Right lung (tissue), 5 donors: Measurements from ENCODE around the gene S100A5. TPM values are rescaled to one million over a fixed set of nuclear protein-coding genes. Genes with fewer than 3 reads are reported as not detected.

Experiments used
- DNase-seq, 2 donors: peaks; one replicate each; pipeline ENCODE4 v3.0.0-alpha.2; 2013
- polyA plus RNA-seq, 5 donors: library from polyadenylated mRNA; unstranded; fragments of 120-200 nt; gene quantifications; one replicate each; pipeline versions ENCODE4 v1.2.1 to v1.2.3, GENCODE V29; 2013; ENCODE audit warnings: inconsistent platforms in 1 of 5, low replicate concordance in 1 of 5; ENCODE audit not compliant: insufficient read length in 5 of 5, insufficient read depth in 1 of 5

Gene S100A5
- polyA plus RNA-seq, 5 donors: 0.23 TPM; not detected in 4

DNA sequence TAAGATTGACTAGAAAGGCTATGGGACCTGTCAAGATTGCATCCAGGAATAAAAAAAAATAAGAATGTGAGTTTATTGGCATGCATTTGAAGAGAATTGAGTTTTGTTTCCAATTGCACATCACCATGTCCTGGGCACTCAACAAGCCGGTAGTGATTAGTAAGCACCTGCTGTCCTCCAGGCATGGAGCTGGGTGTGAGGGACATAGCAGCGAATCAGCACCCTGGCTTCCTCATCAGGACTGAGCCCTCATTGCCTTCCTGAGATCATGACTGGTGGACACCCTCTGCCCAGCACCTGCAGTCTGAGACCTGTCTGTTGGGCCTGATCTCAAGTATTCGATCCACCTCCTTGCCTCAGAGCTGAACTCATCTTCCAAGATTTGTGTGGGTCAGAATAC is 31.7 kb downstream of the S100A5 start:
- no peak for DNase-seq

DNA sequence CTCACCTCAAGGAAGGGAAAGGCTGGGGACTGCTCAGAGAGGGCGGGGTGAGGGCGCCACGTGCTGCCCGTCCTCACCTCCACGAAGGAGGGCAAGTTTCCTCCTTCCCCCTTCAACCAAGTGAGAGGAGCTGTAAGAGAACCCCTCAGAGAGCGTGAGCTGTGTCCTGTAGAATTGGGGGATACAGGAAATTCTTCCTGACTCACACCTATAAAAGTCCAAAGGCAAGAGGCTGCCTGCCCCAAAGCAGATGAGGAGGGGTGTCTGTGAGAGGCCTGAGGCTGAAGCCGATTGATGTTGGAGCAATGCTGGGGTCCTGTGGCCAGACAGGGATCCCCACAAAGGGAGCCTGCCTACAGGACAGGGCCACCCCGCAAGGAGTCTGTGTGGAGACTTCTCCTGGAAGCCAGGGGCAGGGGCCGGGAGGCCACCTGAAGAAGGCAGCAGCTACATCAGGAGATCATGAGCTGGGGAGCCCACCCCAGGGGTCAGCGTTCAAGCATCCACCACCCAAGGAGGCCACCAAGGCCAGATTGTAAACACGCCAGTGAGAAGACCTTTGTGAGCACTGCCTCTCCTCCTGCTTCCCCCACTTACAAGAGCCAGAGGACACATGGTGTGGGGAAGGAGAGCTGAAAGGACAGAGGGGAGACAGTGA is 32.7 kb downstream of the S100A5 start:
- DNase-seq: no peak

DNA sequence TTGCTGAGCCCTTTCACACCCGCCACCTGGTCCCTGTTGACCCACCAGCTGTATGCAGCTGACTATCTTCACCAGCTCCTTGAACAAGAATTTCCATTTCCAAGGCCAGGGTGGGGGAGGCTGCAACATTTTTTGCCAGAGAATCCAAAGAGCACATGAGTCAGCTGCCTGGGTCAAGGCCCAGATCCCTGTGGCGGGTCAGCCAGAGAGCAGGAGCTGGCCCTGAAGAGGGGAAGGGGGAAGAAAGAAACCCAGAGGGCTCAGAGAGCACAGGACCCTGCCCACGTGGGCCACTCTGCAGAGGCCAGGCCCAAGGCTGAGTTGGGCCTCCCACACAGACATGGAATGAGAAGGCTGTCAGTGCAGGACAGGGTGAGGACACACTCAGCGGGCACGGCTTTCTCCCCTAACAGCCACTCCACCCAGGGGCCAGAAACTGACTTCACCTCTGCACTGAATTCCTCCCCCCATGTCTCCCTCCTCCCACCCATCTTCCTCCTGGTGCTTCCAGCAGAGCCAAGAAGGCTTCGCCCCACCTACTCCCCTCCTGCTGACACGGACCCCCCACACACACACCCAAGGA is 33.8 kb downstream of the S100A5 start:
- peak; percentile 88 to 89 for DNase-seq

DNA sequence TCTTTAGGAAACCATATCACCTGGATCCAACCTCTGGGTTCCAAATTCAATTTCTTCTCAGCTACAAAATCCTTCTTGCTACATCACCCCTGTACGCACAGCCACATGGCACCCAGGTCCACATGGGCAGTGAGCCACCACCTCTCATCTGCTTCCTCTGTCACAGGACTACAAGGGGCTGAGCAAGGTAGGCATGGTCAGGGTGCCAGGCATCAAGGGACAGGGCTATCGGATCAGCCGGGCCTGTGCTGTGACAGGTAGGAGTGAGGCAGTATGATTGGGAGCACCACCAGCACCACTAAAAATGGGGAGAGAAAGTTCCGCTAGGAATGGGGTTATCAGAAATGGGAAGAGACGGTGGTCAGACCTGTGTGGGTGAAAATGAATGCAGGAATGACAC is 34.3 kb downstream of the S100A5 start:
- no peak for DNase-seq

DNA sequence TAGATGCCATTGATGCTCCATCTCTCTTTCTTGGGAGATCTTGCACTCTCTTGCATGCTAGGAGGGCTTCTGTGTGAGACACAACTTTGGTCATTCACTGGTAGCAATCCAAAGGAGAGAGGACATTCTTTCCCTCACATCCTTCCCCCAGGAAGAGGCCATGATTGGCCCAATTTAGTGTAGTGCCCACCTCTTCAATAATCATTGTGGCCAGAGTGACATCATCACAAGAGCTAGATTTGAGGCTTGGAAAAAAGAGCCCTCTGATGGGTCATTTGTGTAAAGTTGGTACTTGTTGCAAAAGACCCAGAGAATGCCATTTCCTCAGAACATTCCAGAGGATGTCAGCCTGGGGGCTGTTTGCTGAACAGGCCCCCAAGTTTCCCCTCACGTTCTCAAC is 35.2 kb downstream of the S100A5 start:
- DNase-seq: no peak

DNA sequence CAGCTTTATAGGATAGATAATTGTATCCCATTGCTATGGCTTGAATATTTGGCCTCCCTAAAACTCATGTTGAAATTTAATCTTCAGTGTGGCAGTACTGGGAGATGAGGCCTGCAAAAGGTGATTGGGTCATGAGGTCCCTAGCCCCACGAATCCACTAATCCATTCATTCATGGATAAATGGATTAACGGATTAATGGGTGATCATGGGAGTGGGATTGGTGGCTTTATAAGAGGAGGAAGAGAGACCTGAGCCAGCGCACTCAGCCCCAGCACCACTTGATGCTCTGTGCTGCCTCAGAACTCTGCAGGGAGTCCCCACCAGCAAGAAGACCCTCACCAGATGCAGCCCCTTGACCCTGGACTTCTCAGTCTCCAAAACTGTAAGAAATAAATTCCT is 37.0 kb downstream of the S100A5 start:
- no peak for DNase-seq

DNA sequence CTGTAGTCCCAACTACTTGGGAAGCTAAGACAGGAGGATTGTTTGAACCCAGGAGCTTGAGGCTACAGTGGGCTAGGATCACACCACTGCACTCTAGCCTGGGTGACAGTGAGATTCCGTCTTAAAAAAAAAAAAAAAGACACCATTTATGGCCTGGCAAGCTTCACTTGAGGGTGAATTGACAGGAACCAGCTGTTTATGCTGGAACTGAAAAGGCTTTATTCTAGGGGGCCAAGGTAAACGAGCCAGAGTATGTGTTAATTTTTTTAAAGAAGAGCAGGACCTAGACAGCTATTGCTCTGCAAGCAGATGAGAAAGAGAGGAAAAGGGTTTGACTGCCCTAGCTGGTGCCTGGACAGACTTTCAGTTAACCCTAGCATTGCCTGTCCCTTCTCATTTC is 42.0 kb downstream of the S100A5 start:
- DNase-seq: peak in 1 of 2 donors; percentile 57

DNA sequence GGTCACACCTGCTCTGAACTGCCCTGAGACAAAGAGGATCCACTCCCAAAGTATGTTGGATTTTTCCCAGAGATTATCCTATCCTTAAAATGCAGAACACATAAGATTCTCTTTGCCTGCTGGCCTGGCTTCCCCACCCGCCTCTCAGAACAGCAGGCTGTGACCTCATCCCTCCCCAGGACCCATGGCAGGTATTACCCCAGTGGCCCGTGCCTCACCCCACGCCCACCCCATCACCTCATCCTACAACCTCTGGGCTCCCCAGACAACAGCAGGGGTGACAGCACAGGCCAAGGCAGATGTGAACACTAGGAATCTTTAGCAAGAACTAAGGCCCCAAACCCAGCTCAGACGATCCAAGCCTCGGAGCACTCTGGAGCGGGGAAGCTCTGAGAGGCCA is 45.2 kb downstream of the S100A5 start:
- DNase-seq: no peak

DNA sequence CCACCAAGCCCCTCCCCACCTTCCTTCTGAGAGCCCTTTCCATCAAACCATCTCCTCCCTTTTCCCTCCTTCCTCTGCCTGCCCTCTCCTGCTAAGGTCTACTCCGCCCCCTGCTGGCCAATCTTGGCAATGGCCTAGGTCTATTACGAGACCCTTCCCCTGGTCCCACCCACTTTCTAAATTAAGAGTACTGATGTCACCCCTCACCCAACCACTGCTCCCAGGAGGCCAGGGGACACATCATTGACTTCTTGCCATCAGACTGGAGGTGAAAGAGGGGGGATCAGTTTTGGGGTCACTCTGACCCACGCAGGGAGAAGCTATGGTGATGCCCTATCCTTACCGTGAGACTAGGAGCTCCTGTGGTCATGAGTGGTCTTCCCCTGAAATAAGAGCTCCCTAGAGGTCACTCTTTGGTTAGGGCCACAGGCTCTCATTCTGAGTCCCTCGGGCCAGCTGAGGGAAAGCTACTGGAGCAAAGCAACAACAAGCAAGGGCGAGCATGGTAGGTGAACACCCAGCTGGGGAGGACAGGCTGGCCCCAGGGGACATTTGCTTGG is 45.7 kb downstream of the S100A5 start:
- peak; percentile 47 to 58 for DNase-seq

DNA sequence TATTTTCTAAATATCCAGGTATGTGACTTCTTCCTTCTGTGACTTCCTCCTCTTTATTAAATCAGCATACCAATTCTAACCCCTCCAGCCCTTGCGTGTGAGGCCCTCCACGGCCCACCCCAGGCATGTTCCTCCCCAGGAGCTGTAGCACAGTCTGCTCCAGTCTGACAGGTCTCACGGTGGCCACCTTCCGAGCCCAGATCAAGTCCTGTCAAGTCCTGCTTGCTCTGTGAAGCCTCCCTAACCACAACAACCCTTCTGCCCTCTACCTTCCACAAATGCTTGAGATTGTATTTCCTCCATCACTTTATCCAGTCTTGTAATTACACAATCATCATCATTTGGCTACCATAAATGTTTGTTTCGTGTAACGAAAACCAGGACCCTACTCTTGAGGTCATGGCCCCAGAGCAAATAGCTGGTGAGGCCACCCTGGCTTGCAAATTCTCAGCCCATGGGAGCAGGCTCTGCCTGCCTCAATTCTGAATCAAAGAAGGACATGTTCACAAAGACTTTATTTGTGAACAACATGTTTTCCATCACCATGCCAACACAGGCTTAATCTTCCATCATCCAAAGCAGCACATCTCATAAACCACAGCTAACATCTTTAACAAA is 47.3 kb downstream of the S100A5 start:
- no peak for DNase-seq

DNA sequence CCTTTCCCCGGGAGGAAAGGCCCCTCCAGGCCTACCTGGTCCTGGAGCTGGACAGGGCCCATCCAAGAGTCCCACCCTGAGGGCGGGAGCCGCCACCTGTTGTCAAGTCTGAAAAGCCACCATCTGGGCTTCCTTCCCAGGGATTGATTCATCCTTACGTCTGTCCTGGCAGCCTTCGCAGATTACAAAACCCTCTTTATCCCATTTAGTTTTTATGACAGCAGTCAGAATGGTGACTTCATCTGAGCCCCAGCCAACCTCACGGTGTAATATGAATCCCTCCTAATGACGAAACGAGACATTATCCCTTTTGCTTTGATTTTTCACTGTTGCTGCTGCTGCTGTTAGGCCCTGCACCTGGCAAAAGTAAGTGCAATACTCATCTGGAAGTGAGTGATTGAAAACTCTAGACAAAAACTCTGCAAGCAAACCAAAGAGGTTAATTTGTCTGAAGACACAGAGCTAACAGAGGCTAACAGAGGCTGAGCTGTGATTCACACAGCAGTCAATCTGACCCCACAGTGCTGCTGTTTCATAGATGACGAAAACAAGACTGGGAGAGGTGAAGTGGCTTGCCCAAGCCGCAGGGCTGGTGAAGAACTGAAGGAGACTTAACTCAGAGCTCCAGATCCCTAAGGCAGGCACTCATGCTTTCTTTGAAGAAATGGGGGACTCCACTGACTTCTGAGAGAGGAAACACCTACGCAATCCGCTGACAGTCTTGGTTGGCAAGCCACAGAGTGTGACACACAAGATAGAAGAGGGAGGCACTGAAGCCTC is 50.3 kb downstream of the S100A5 start:
- DNase-seq: peak in 1 of 2 donors; percentile 58

DNA sequence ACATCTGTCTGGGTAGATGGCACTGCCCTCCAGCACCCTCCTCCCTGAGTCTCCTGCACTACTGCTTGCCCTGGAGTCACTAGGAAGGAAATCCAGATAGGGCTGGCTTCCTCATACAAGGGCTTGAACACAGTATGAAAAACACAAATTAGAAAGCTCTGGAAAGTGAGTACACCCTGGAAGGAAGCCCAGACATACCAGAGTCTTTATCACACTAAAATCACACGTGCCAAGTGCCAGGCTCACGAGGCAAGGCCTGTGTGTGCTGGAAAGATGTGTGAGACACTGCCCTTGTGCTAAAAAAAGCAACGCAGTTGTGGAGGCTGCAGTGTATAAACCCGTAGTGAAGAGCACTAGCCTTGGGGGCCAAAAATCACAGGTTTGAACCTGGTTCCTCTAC is 52.0 kb downstream of the S100A5 start:
- DNase-seq: no peak

DNA sequence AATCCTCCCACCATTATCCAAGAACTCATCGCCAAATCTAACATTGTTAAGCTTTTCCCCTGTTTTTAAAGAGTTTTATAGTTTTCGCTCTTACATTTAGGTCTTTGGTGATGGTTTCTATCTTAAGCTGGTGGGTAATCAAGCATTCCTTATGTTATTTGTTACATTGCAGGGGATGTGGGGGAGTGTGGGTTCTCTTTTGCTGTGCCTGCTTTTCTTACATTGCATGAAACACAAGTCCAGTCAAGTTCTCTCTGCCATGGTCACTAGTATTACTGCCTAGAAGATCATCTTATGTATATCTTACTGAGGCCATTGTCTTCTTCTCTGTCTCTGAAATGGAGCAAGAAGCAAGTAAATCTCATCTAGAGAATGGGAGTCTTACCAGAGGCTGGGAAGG is 53.0 kb downstream of the S100A5 start:
- no peak for DNase-seq

Other genes with a start within 250 kb of the S100A5 start
- not detected for gene PGLYRP3, start 228.0 kb downstream of the S100A5 start, polyA plus RNA-seq
- not detected for gene PGLYRP4, start 192.1 kb downstream of the S100A5 start, polyA plus RNA-seq
- 10 to 100 TPM; 17.9 to 33.5 (median 28.3) TPM for gene S100A9, start 183.1 kb downstream of the S100A5 start, polyA plus RNA-seq
- 1 to 10 TPM; 1.2 to 3.8 (median 3.0) TPM for gene S100A12, start 165.3 kb downstream of the S100A5 start, polyA plus RNA-seq
- 10 to 100 TPM; 12.1 to 30.7 (median 22.1) TPM for gene S100A8, start 149.9 kb downstream of the S100A5 start, polyA plus RNA-seq
- gene S100A7A, start 124.4 kb downstream of the S100A5 start, polyA plus RNA-seq: not detected
- gene S100A7, start 80.3 kb downstream of the S100A5 start, polyA plus RNA-seq: not detected
- gene S100A6, start 4.9 kb downstream of the S100A5 start, polyA plus RNA-seq: 100 to 1,000 TPM; 138 to 297 (median 187) TPM
- gene S100A4, start 4.9 kb upstream of the S100A5 start, polyA plus RNA-seq: 10 to 100 TPM; 15.9 to 32.6 (median 19.9) TPM
- gene S100A3, start 8.3 kb upstream of the S100A5 start, polyA plus RNA-seq: under 1 TPM in 2 of 5 donors, not detected in 3; 0.21 to 0.66 TPM
- 1 to 10 TPM in 3 of 5 donors, under 1 TPM in 2; 0.69 to 1.8 (median 1.2) TPM for gene S100A2, start 24.9 kb upstream of the S100A5 start, polyA plus RNA-seq
- 100 to 1,000 TPM; 119 to 177 (median 147) TPM for gene S100A16, start 72.2 kb upstream of the S100A5 start, polyA plus RNA-seq
- 100 to 1,000 TPM in 4 of 5 donors, 10 to 100 TPM in 1; 93.5 to 174 (median 144) TPM for gene S100A14, start 75.4 kb upstream of the S100A5 start, polyA plus RNA-seq
- 100 to 1,000 TPM in 1 of 5 donors, 10 to 100 TPM in 4; 76.9 to 120 (median 96.7) TPM for gene S100A13, start 86.6 kb upstream of the S100A5 start, polyA plus RNA-seq
- 1 to 10 TPM in 4 of 5 donors, under 1 TPM in 1; 1.00 to 2.0 (median 1.6) TPM for gene S100A1, start 87.5 kb upstream of the S100A5 start, polyA plus RNA-seq
- 100 to 1,000 TPM; 106 to 125 (median 120) TPM for gene CHTOP, start 93.1 kb upstream of the S100A5 start, polyA plus RNA-seq
- 10 to 100 TPM; 38.5 to 48.6 (median 41.6) TPM for gene SNAPIN, start 117.8 kb upstream of the S100A5 start, polyA plus RNA-seq
- gene ILF2, start 130.1 kb upstream of the S100A5 start, polyA plus RNA-seq: 100 to 1,000 TPM; 245 to 312 (median 264) TPM
- gene NPR1, start 137.8 kb upstream of the S100A5 start, polyA plus RNA-seq: 10 to 100 TPM; 14.4 to 20.5 (median 15.0) TPM
- gene INTS3, start 187.1 kb upstream of the S100A5 start, polyA plus RNA-seq: 100 to 1,000 TPM in 4 of 5 donors, 10 to 100 TPM in 1; 98.2 to 130 (median 104) TPM
- 10 to 100 TPM; 33.3 to 47.9 (median 41.6) TPM for gene SLC27A3, start 234.5 kb upstream of the S100A5 start, polyA plus RNA-seq